ENCODE data around the gene IRX3. TPM values are rescaled to one million over a fixed set of nuclear protein-coding genes. Genes with fewer than 3 reads are reported as not detected.

The IRX3 gene
- polyA plus RNA-seq, 10 donors = 7.6 to 20.5 (median 15.0) TPM

- no peak for DNase-seq
These were observed 5.3 kb upstream of the IRX3 start for GRCh38 chr16:54291656-54292487.

GRCh38 chr16:54290833-54291655 lies 4.5 kb upstream of the IRX3 start:
- peak in 1 of 3 donors; percentile 38 for DNase-seq

GRCh38 chr16:54289945-54290832 lies 3.6 kb upstream of the IRX3 start:
- DNase-seq = peak in 1 of 3 donors; percentile 48

GRCh38 chr16:54289242-54289944 lies 2.8 kb upstream of the IRX3 start:
- peak in 1 of 3 donors; percentile 44 for DNase-seq

- DNase-seq = peak in 1 of 3 donors; percentile 43
These were observed 2.3 kb upstream of the IRX3 start for GRCh38 chr16:54288835-54289241.

- DNase-seq = peak in 1 of 3 donors; percentile 37
These were observed 1.6 kb upstream of the IRX3 start for GRCh38 chr16:54288030-54288834.

GRCh38 chr16:54287131-54288029 lies 793 bp upstream of the IRX3 start:
- DNase-seq = peak in 2 of 3 donors; percentile 10 to 47

- DNase-seq = no peak
These were observed 559 bp downstream of the IRX3 start for GRCh38 chr16:54286090-54286365.

GRCh38 chr16:54285414-54286089 lies 1.0 kb downstream of the IRX3 start:
- peak in 2 of 3 donors; percentile 25 to 68 for DNase-seq

GRCh38 chr16:54284931-54285413 lies 1.6 kb downstream of the IRX3 start:
- DNase-seq = peak in 2 of 3 donors; percentile 11 to 62

- peak in 2 of 3 donors; percentile 21 to 63 for DNase-seq
These were observed 2.2 kb downstream of the IRX3 start for GRCh38 chr16:54284319-54284930.

- peak in 1 of 3 donors; percentile 27 for DNase-seq
These were observed 2.8 kb downstream of the IRX3 start for GRCh38 chr16:54283725-54284318.

- DNase-seq = peak in 1 of 3 donors; percentile 38
These were observed 3.5 kb downstream of the IRX3 start for GRCh38 chr16:54282928-54283724.

GRCh38 chr16:54282202-54282927 lies 4.2 kb downstream of the IRX3 start:
- peak; percentile 57 to 75 (median 65) for DNase-seq

- DNase-seq = no peak
These were observed 4.9 kb downstream of the IRX3 start for GRCh38 chr16:54281535-54282201.
